Sigmoid colon (tissue), 7 donors: ENCODE data around the gene TSPAN3. TPM values are rescaled to one million over a fixed set of nuclear protein-coding genes. Genes with fewer than 3 reads are reported as not detected.

ENCODE experiments used
- DNase-seq: peaks from one replicate; pipeline ENCODE4 v3.0.0-alpha.2; 2019
- H3K27ac ChIP-seq, 4 donors: fragments of 200-600 bp; sonication (generic); one replicate each; pipeline ENCODE4 v1.5.1; 2016 to 2019; ENCODE audit warnings: mild to moderate bottlenecking in 1 of 4
- H3K27me3 ChIP-seq, 3 donors: fragments of 200-600 bp; sonication (generic); one replicate each; pipeline ENCODE4 v1.5.1; 2019; ENCODE audit warnings: mild to moderate bottlenecking in 1 of 3
- H3K36me3 ChIP-seq, 4 donors: fragments of 200-600 bp; sonication (generic); one replicate each; pipeline ENCODE4 v1.5.1; 2016 to 2019
- H3K4me1 ChIP-seq, 4 donors: fragments of 200-600 bp; sonication (generic); one replicate each; pipeline ENCODE4 v1.5.1; 2017 to 2019
- H3K4me3 ChIP-seq, 4 donors: fragments of 200-600 bp; sonication (generic); one replicate each; pipeline ENCODE4 v1.5.1; 2017 to 2019; ENCODE audit warnings: mild to moderate bottlenecking in 2 of 4, moderate library complexity in 1 of 4
- H3K9me3 ChIP-seq, 4 donors: fragments of 200-600 bp in 3 of 4; sonication (generic) in 3 of 4; one replicate each; pipeline versions ENCODE4 v1.5.1 to v1.6.1; 2013 to 2019
- EP300 ChIP-seq, 4 donors: sonication (generic); formaldehyde crosslinking; IDR thresholded peaks; one replicate each; pipeline ENCODE4 v1.6.1; 2017; ENCODE audit warnings: antibody characterized with exemption in 4 of 4
- POLR2A ChIP-seq, 2 donors: fragments of 450-650 bp; IDR thresholded peaks; one replicate each; pipeline ENCODE4 v1.6.1; 2016; ENCODE audit warnings: antibody characterized with exemption in 2 of 2, mild to moderate bottlenecking in 2 of 2, moderate library complexity in 2 of 2
- POLR2AphosphoS5 ChIP-seq, 4 donors: sonication (generic); formaldehyde crosslinking; IDR thresholded peaks; one replicate each; pipeline ENCODE4 v1.6.1; 2017; ENCODE audit warnings: antibody characterized with exemption in 4 of 4
- WGBS, 2 donors: extraction: QIAGEN DNeasy Blood & Tissue Kit; methylation state at CpG; one replicate each; pipeline ENCODE4 v1.1.7; 2013; 5-methylcytosine and 5-hydroxymethylcytosine counted together
- intact Hi-C: fragments of 100-400 bp; cut with DNase I; formaldehyde crosslinking; loops from one replicate; pipeline ENCODE4 v1.15.1; 2023
- polyA plus RNA-seq, 3 donors: library from polyadenylated mRNA; stranded (reverse); fragments of 200-250 nt; gene quantifications; one replicate each; pipeline ENCODE4 v1.2.3, GENCODE V29; 2013
- total RNA-seq, 4 donors: library from RNA; depleted of rRNA; stranded (reverse); fragments of >200 nt; gene quantifications; one replicate each; pipeline ENCODE4 v1.1.0, GENCODE V29; 2016
- TF ChIP-seq, protein P1 (sequence below), 4 experiments: fragments of 450-650 bp in 3 of 4; fragments of 200-600 bp in 1 of 4; IDR thresholded peaks; one replicate each; pipeline ENCODE4 v1.5.1; 2016 to 2019; ENCODE audit warnings: antibody characterized with exemption in 4 of 4, mild to moderate bottlenecking in 3 of 4, moderate library complexity in 2 of 4
- donor health status: healthy with polysubstance abuse.
- donor health status: Bipolar disorder and iron deficiency.
- donor health status: healthy.

The TSPAN3 gene
- total and polyA plus RNA-seq, 7 donors, result 129 to 402 (median 166) TPM

DNA sequence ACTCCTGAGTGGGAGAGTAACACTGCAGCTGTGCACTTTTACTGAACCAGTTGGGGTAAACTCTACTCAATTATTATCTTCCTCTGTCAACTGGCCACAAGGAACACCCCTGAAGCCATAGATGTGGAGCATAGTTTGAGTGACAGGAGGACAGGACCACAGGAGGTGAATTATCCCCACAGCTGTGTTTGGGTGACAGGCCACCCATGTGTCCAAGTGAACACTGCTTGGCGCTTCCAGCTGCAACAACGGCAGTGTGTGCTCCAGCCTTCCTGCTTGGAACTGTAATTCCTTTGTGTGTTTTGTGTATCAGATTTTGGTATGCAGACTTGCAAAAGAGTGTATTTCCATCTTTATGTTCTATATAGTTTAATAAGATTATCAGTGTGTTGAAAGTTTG lies 20.2 kb upstream of the TSPAN3 start:
- no peaks in the 10 kb centered on the region for H3K27me3 ChIP-seq
- H3K4me3 ChIP-seq, result no peak overlapping the region
- H3K36me3 ChIP-seq, result no peaks in the 10 kb centered on the region
- DNase-seq, result peak; percentile 4
- no peaks in the 10 kb centered on the region for H3K4me1 ChIP-seq
- H3K27ac ChIP-seq, result no peak overlapping the region
- TF ChIP-seq EP300 (IDR thresholded peaks at IDR 0.05) (no peak), POLR2AphosphoS5 (IDR thresholded peaks at IDR 0.05) (no peak), POLR2A (IDR thresholded peaks at IDR 0.05) (no peak)
- TF ChIP-seq, protein P1, sequence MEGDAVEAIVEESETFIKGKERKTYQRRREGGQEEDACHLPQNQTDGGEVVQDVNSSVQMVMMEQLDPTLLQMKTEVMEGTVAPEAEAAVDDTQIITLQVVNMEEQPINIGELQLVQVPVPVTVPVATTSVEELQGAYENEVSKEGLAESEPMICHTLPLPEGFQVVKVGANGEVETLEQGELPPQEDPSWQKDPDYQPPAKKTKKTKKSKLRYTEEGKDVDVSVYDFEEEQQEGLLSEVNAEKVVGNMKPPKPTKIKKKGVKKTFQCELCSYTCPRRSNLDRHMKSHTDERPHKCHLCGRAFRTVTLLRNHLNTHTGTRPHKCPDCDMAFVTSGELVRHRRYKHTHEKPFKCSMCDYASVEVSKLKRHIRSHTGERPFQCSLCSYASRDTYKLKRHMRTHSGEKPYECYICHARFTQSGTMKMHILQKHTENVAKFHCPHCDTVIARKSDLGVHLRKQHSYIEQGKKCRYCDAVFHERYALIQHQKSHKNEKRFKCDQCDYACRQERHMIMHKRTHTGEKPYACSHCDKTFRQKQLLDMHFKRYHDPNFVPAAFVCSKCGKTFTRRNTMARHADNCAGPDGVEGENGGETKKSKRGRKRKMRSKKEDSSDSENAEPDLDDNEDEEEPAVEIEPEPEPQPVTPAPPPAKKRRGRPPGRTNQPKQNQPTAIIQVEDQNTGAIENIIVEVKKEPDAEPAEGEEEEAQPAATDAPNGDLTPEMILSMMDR (IDR thresholded peaks at IDR 0.05), result no peak
- intact Hi-C loops, result no loop called here
- 87 to 91% methylated on average over 2 of the region's 2 CpGs for WGBS, 2 donors
- no peaks in the 10 kb centered on the region for H3K9me3 ChIP-seq

DNA sequence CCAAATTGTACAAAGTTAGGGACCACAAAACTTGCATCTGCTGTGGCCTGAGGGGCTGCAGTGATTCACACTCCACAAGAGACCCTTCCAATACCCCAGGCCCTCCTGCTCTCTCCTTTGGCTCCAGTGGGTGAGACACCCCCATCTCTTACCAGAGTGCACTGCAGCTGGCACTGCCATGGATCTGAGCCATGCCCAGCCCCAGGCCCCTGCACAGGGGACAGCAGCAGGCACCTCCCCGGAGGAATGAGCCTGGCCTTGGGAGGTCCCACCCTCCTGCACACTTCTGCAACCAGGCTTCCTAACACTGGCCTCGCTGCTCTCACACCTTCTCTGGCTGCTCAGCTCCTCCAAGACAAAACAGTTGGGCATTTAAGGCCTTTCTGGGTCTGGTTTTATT lies 16.3 kb upstream of the TSPAN3 start:
- Histone ChIP-seq H3K27ac (no peak overlapping the region), H3K4me1 (peaks cover 0 to 13% (median 4%) of the 10 kb centered on the region in 4 donors), H3K4me3 (no peak overlapping the region), H3K9me3 (no peaks in the 10 kb centered on the region), H3K36me3 (no peaks in the 10 kb centered on the region), H3K27me3 (no peaks in the 10 kb centered on the region)
- peak; percentile 55 for DNase-seq
- TF ChIP-seq POLR2A (IDR thresholded peaks at IDR 0.05), result no peak
- no peak for TF ChIP-seq EP300 (IDR thresholded peaks at IDR 0.05)
- TF ChIP-seq, protein P1 (IDR thresholded peaks at IDR 0.05), result no peak
- TF ChIP-seq POLR2AphosphoS5 (IDR thresholded peaks at IDR 0.05), result no peak
- intact Hi-C loops, result no loop called here
- 85 to 87% methylated on average over 2 of the region's 2 CpGs for WGBS, 2 donors

DNA sequence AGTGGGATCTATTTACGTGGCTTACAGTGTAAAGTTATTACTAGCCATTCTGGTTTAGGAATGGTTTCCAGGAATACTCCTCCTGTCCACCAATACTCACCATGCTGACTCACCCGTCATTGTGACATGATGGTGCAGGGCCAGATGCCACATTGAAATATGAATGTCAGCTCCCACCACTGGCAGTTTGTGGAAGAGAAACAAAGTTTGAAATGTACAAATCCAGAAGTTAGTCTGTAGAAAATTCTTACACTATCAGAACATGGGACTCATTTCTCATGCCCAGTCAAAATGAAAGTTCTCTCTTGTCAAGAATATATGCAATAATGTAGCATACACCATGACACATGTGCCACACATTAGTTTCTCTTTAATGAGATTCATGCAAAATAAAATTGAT lies 14.4 kb upstream of the TSPAN3 start:
- peaks cover 0 to 13% (median 4%) of the 10 kb centered on the region in 4 donors for H3K4me1 ChIP-seq
- peak; percentile 25 for DNase-seq
- no peaks in the 10 kb centered on the region for H3K36me3 ChIP-seq
- H3K9me3 ChIP-seq, result no peaks in the 10 kb centered on the region
- 44 to 64% methylated on average over 2 of the region's 2 CpGs for WGBS, 2 donors
- TF ChIP-seq POLR2AphosphoS5 (IDR thresholded peaks at IDR 0.05) (no peak), EP300 (IDR thresholded peaks at IDR 0.05) (no peak)
- no peak overlapping the region for H3K4me3 ChIP-seq
- intact Hi-C loops, result no loop called here
- H3K27ac ChIP-seq, result no peak overlapping the region
- no peaks in the 10 kb centered on the region for H3K27me3 ChIP-seq

DNA sequence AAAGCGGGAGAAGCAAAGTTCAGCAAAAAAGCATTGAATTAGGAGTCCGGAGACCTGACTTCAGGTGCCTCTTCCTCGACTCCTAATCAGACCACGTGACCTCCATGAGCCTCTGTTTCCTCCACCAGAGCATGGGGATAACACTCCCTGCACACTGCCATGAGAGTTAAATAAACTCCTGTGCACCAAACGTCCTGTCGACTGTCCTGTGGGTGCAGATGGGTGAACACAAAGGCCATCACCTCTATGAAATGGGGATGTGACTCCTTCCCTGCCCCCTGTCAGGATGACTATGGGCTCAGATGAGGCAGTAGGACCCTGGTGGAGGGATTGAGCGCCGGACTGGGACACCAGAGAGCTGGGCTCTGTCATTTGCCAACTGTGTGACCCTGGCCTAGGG lies 13.5 kb upstream of the TSPAN3 start:
- Histone ChIP-seq H3K36me3 (no peaks in the 10 kb centered on the region), H3K4me3 (no peak overlapping the region), H3K27me3 (no peaks in the 10 kb centered on the region), H3K9me3 (no peaks in the 10 kb centered on the region), H3K27ac (no peak overlapping the region), H3K4me1 (peaks cover 0 to 13% (median 4%) of the 10 kb centered on the region in 4 donors)
- intact Hi-C loops, result no loop called here
- 90 to 92% methylated on average over 8 of the region's 8 CpGs for whole genome bisulfite sequencing, 2 donors
- DNase-seq, result no peak
- TF ChIP-seq POLR2A (IDR thresholded peaks at IDR 0.05), result no peak
- no peak for TF ChIP-seq POLR2AphosphoS5 (IDR thresholded peaks at IDR 0.05)
- TF ChIP-seq, protein P1 (IDR thresholded peaks at IDR 0.05), result no peak
- TF ChIP-seq EP300 (IDR thresholded peaks at IDR 0.05), result no peak

DNA sequence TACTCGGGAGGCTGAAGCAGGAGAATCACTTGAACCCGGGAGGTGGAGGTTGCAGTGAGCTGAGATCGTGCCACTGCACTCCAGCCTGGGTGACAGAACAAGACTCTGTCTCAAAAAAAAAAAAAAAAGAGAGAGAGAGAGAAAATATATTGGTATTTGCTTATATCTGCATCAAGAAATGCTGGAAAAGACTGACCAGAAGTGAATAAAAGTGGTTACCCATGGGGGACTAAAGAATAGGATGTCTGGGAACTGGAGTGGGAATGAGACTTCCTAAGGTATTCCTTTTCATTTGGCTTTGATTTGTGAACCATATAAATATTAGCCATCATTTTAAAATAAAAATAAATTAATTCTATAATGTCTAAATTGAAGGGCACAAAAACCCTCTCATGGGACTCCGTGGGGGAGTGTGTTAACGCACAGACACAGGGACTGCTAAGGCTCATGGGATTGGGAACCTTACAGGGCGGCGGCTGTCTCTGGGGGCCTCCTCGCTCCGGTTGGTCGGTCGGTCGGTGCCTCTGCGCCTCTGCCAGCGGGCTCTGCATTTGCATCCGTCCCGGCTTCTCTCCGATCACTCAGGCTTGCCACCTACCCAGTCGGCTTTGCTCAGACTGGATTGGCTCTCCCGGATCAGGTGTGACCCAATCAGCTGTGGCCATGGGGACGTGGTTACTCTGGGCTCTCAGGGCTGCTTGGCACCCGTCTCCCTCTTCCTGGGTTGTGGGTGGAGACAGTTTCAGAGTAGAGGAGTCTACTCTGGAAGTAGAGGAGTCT lies 12.7 kb upstream of the TSPAN3 start:
- WGBS, 2 donors, result 11 to 14% methylated on average over 21 of the region's 21 CpGs
- H3K27ac ChIP-seq, result no peak overlapping the region
- intact Hi-C loops, result no loop called here

More for the DNA sequence above, 12.7 kb upstream of the TSPAN3 start:
- no peaks in the 10 kb centered on the region for H3K36me3 ChIP-seq
- peak overlapping the region in 3 of 4 donors; percentile 15 to 38 (median 30) for H3K4me3 ChIP-seq
- no peaks in the 10 kb centered on the region for H3K9me3 ChIP-seq
- peaks cover 0 to 13% (median 4%) of the 10 kb centered on the region in 4 donors for H3K4me1 ChIP-seq
- TF ChIP-seq, protein P1 (IDR thresholded peaks at IDR 0.05), result no peak
- no peak for TF ChIP-seq EP300 (IDR thresholded peaks at IDR 0.05)
- TF ChIP-seq POLR2AphosphoS5 (IDR thresholded peaks at IDR 0.05), result no peak
- TF ChIP-seq POLR2A (IDR thresholded peaks at IDR 0.05), result no peak
- H3K27me3 ChIP-seq, result no peaks in the 10 kb centered on the region
- peak; percentile 82 for DNase-seq
